Prostate gland (tissue), 2 donors: ENCODE measurements around the gene EGF. TPM values are rescaled to one million over a fixed set of nuclear protein-coding genes. Genes with fewer than 3 reads are reported as not detected.
A peak's percentile ranks its signal among the peaks of the same experiment; 100 is the strongest.

ENCODE experiments used
- DNase-seq: peaks from one replicate; pipeline ENCODE4 v3.0.0-alpha.2; 2019; ENCODE audit warnings: low spot score
- H3K27ac ChIP-seq, 2 donors: fragments of 200-600 bp; sonication (generic); 2 replicates each; pipeline ENCODE4 v1.5.1; 2017 to 2019
- H3K27me3 ChIP-seq: fragments of 200-600 bp; sonication (generic); replicated peaks from 2 replicates; pipeline ENCODE4 v1.5.1; 2019; ENCODE audit not compliant: insufficient read depth
- H3K36me3 ChIP-seq, 2 donors: fragments of 200-600 bp; sonication (generic); 1 replicate in 1 of 2; 2 replicates in 1 of 2; pipeline versions ENCODE4 v1.5.1 to v1.8.1; 2017 to 2019
- H3K4me1 ChIP-seq: fragments of 200-600 bp; sonication (generic); replicated peaks from 2 replicates; pipeline ENCODE4 v1.5.1; 2019
- H3K4me3 ChIP-seq, 2 donors: fragments of 200-600 bp; sonication (generic); 2 replicates each; pipeline ENCODE4 v1.5.1; 2017 to 2019
- H3K9me3 ChIP-seq: fragments of 200-600 bp; sonication (generic); 2 replicates; pipeline ENCODE4 v1.5.1; 2017
- POLR2A ChIP-seq: fragments of 450-650 bp; IDR thresholded peaks from one replicate; pipeline ENCODE4 v1.6.1; 2016; ENCODE audit warnings: antibody characterized with exemption, mild to moderate bottlenecking
- POLR2AphosphoS5 ChIP-seq: sonication (generic); formaldehyde crosslinking; IDR thresholded peaks from one replicate; pipeline ENCODE4 v1.6.1; 2017; ENCODE audit warnings: antibody characterized with exemption
- WGBS: methylation state at CpG from one replicate; pipeline ENCODE4 v1.1.5; 2018; 5-methylcytosine and 5-hydroxymethylcytosine counted together
- intact Hi-C: fragments of 100-400 bp; cut with DNase I; formaldehyde crosslinking; loops from one replicate; pipeline ENCODE4 v1.14.2; 2022
- total RNA-seq, 2 donors: library from RNA; depleted of rRNA; stranded (reverse); fragments of >200 nt; gene quantifications; one replicate each; pipeline ENCODE4 v1.1.0, GENCODE V29; 2016
- TF ChIP-seq, protein P1 (sequence below), 4 experiments: fragments of 200-600 bp in 2 of 4; fragments of 450-650 bp in 2 of 4; sonication (generic) in 2 of 4; IDR thresholded peaks; 1 replicate in 3 of 4; 2 replicates in 1 of 4; pipeline ENCODE4 v1.5.1; 2016 to 2019; ENCODE audit warnings: antibody characterized with exemption in 4 of 4, mild to moderate bottlenecking in 2 of 4, moderate library complexity in 2 of 4

The EGF gene
- total RNA-seq, 2 donors from 2014 or later: 1.9 to 8.5 TPM

DNA sequence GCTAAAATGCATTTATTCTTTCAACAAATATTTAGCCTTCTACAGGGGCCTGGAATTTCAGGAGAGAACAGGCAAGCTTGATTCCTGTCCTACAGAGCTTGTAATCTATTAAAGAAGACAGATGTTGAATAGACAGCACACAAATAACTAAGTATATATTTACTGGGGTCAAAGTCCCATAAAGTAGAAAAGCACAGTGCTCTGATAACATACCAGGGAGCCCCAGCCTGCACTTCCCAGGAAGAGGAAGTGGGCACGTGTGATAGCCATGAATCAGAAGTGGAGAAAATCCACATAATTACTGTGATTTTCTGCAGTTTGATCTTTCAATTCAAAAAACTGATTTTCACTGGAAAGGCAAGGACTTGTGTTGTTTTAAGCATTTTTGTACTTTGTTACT is 129.1 kb downstream of the EGF start:
- Histone ChIP-seq H3K27me3 (no peaks in the 10 kb centered on the region), H3K36me3 (no peaks in the 10 kb centered on the region), H3K4me1 (no peaks in the 10 kb centered on the region), H3K9me3 (no peaks in the 10 kb centered on the region), H3K4me3 (no peak overlapping the region), H3K27ac (no peak overlapping the region)
- DNase-seq: no peak
- TF ChIP-seq POLR2AphosphoS5 (no peak), POLR2A (no peak)
- TF ChIP-seq, protein P1, sequence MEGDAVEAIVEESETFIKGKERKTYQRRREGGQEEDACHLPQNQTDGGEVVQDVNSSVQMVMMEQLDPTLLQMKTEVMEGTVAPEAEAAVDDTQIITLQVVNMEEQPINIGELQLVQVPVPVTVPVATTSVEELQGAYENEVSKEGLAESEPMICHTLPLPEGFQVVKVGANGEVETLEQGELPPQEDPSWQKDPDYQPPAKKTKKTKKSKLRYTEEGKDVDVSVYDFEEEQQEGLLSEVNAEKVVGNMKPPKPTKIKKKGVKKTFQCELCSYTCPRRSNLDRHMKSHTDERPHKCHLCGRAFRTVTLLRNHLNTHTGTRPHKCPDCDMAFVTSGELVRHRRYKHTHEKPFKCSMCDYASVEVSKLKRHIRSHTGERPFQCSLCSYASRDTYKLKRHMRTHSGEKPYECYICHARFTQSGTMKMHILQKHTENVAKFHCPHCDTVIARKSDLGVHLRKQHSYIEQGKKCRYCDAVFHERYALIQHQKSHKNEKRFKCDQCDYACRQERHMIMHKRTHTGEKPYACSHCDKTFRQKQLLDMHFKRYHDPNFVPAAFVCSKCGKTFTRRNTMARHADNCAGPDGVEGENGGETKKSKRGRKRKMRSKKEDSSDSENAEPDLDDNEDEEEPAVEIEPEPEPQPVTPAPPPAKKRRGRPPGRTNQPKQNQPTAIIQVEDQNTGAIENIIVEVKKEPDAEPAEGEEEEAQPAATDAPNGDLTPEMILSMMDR (IDR thresholded peaks at IDR 0.05): no peak
- WGBS: 74% methylated on average over 1 of the region's 1 CpG
- intact Hi-C loops: no loop called here

DNA sequence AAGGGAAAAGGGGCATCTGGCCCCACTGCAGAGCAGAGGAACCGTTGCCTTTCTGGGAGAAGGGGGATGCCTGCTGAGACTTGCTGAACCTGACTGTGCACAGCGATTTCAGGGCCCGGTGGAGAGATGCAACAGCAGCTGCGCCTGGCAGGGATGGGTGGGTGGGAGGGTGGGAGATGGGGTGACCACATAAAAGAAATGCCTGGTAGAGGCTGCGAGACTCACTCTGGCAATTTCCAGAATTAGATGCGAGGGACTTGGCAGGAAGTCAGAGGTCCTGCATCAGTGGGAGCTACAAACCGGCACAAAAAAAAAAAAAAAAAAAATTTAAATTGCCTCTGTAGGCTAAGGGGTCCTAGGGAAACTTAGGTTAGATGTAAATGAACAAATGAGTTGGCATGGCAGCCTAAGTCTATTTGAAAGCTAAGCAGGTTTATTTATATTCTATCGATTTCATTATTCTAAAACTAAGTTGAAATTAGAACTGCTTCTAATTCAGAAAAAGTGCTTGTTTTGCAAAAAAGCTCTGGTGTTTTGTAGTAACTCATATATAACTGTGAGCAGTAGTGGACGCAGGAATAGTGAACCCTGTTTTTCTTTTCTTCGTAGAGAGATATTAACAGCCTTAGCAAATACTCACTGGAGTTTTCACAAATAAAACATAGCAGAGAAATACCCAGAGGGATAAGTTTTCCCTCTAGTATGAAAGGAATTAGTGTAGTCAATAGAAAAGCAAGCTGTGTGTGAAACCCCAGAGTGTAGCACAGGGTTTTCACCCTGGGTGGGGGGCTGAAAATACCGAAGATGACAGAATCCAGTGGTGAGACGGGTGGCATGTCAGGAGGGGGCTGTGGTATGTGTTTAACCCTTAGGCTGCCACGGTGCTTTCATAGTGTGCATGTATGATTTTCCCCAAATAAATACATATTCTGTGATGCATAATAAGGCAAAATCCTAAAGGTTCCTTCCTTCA is 130.1 kb downstream of the EGF start:
- Histone ChIP-seq H3K27ac (no peak overlapping the region), H3K9me3 (no peaks in the 10 kb centered on the region), H3K4me1 (no peaks in the 10 kb centered on the region), H3K36me3 (no peaks in the 10 kb centered on the region), H3K27me3 (no peaks in the 10 kb centered on the region), H3K4me3 (no peak overlapping the region)
- intact Hi-C loops: no loop called here
- no peak for DNase-seq
- TF ChIP-seq POLR2AphosphoS5: no peak
- no peak for TF ChIP-seq POLR2A
- TF ChIP-seq, protein P1 (IDR thresholded peaks at IDR 0.05): no peak
- 34% methylated on average over 13 of the region's 13 CpGs for WGBS

DNA sequence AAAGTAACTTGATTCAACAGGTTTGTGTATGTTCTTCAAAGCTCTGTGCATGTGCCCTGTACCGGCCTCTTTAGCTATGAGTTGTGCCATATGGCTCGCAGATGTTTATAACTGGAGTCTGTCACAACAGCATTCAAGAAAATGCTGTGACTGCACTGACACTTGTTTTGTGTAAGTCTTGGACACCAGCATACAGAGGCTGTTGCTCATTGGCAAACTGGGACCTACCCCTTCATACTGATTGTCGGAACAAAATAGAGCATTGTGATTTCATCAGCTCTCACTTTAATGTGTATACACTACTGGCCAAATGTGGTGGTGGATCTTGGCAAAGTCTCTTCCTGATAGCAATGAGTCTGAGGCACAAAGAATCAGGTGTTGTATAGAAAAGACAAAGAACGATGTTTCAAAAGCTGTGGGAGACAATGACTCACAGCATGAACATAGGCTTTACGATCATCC is 133.9 kb downstream of the EGF start:
- WGBS: 67% methylated on average over 5 of the region's 5 CpGs
- no peak overlapping the region for H3K27ac ChIP-seq
- intact Hi-C loops: loop anchor here (5.0 kb wide), 1 partner anchor 166 kb away; no protein-coding TSS in a partner anchor
- no peak for DNase-seq
- H3K36me3 ChIP-seq: no peaks in the 10 kb centered on the region
- H3K4me3 ChIP-seq: no peak overlapping the region
- no peaks in the 10 kb centered on the region for H3K27me3 ChIP-seq
- H3K9me3 ChIP-seq: no peaks in the 10 kb centered on the region
- no peak for TF ChIP-seq POLR2AphosphoS5
- TF ChIP-seq, protein P1 (IDR thresholded peaks at IDR 0.05): no peak
- no peak for TF ChIP-seq POLR2A
- no peaks in the 10 kb centered on the region for H3K4me1 ChIP-seq

DNA sequence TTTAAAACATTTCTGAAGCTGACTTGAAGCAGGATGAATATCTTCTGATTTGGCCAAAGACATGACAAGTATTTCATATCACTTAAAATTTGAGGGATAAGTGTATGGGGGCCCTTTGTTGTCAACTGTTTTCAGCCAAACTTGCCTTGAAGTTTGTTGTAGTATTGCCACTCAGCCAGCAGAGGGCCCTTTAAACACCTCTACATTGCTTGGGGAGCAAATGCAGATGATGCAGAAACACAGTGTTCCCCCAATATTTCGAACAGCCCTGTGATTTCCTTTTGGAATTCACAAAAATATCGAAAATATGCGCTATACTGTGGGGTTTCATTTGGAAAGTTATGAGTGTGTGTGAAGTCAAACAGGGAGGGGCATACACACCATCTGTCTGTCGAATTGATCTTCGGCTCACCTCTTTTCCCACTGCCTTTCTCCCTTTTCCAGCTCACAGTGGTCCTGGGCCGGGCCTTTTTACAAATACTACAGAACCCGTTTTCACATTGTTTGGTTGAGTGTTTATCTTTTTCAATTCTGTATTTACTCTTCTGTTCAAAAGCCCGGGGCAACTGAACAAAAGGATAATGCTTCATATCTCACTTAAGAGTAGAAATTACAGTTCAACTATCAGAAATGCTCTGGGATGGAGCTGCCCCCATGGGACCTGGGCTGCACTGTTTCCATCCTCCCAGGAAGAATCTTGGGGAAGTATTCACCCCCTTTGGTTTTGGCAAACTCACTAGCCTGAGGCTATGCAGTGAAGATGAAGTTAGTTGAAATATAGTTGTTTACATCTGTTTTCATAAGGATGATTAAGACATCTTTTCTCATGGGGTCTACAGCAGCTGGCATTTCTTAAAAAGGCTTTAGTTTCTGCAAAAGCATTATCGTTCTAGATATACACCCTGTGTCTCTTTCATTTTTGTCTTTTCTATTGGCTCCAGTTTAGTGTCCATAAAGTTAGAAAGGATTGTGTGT is 137.6 kb downstream of the EGF start:
- TF ChIP-seq POLR2AphosphoS5 (peak; percentile 10), POLR2A (no peak)
- TF ChIP-seq, protein P1 (IDR thresholded peaks at IDR 0.05): peak; percentile 28 to 75 (median 70)
- DNase-seq: peak; percentile 20
- no peaks in the 10 kb centered on the region for H3K36me3 ChIP-seq
- H3K4me3 ChIP-seq: no peak overlapping the region
- intact Hi-C loops: loop anchor here (5.0 kb wide), 2 partner anchors 147 to 162 kb away; partner anchors contain the start of gene ELOVL6
- H3K9me3 ChIP-seq: no peaks in the 10 kb centered on the region
- no peaks in the 10 kb centered on the region for H3K27me3 ChIP-seq
- WGBS: 50% methylated on average over 9 of the region's 9 CpGs
- H3K4me1 ChIP-seq: no peaks in the 10 kb centered on the region
- no peak overlapping the region for H3K27ac ChIP-seq
